Activated CD8-positive, alpha-beta memory T cell treated with anti-CD3 and anti-CD28 coated beads, Interleukin-2, amount 50 U/mL, for 48 hours (primary cell): Measurements from ENCODE around the gene PROZ.

Experiments
- DNase-seq: peaks from one replicate; pipeline ENCODE4 v3.0.0-alpha.2; 2020

The PROZ gene

GRCh38 chr13:113142876-113143275, 15.6 kb upstream of the PROZ start:
- no peak for DNase-seq

GRCh38 chr13:113143466-113144254, 14.8 kb upstream of the PROZ start:
- DNase-seq: no peak

GRCh38 chr13:113144255-113144629, 14.2 kb upstream of the PROZ start:
- DNase-seq: peak; percentile 43

- DNase-seq: peak; percentile 71
Observed at GRCh38 chr13:113145496-113145895, 13.0 kb upstream of the PROZ start.

GRCh38 chr13:113145911-113146598, 12.4 kb upstream of the PROZ start:
- peak; percentile 47 for DNase-seq

GRCh38 chr13:113146750-113147149, 11.7 kb upstream of the PROZ start:
- DNase-seq: peak; percentile 42

GRCh38 chr13:113147206-113147605, 11.2 kb upstream of the PROZ start:
- DNase-seq: peak; percentile 33

- peak; percentile 42 for DNase-seq
Observed at GRCh38 chr13:113148407-113148806, 10.0 kb upstream of the PROZ start.

- peak; percentile 39 for DNase-seq
Observed at GRCh38 chr13:113148940-113149503, 9.4 kb upstream of the PROZ start.

- peak; percentile 33 for DNase-seq
Observed at GRCh38 chr13:113149711-113150549, 8.5 kb upstream of the PROZ start.

- DNase-seq: peak; percentile 38
Observed at GRCh38 chr13:113150550-113151365, 7.7 kb upstream of the PROZ start.

- DNase-seq: peak; percentile 53
Observed at GRCh38 chr13:113151745-113152690, 6.4 kb upstream of the PROZ start.

- no peak for DNase-seq
Observed at GRCh38 chr13:113152691-113152983, 5.8 kb upstream of the PROZ start.

GRCh38 chr13:113152984-113153809, 5.3 kb upstream of the PROZ start:
- DNase-seq: peak; percentile 64

- DNase-seq: peak; percentile 80
Observed at GRCh38 chr13:113153810-113154748, 4.4 kb upstream of the PROZ start.

GRCh38 chr13:113155201-113155600, 3.2 kb upstream of the PROZ start:
- peak; percentile 23 for DNase-seq

- peak; percentile 39 for DNase-seq
Observed at GRCh38 chr13:113155982-113156655, 2.3 kb upstream of the PROZ start.

GRCh38 chr13:113157206-113157928, 1.1 kb upstream of the PROZ start:
- DNase-seq: peak; percentile 26
